DND-41 (cell line): ENCODE results near the gene LRRC15.

Experiments used
- ATAC-seq: fragments of 200-7000 bp; cut with Tn5 transposase; 3 replicates; pipeline ENCODE4 v1.9.1; 2021; ENCODE audit warnings: low read depth; ENCODE audit not compliant: insufficient read depth
- DNase-seq: peaks from one replicate; pipeline ENCODE4 v3.0.0-alpha.2; 2020
- H2AFZ ChIP-seq: 2 replicates; pipeline ENCODE4 v1.6.0; 2012; ENCODE audit warnings: low read depth, low read length
- H3K27ac ChIP-seq: 2 replicates; pipeline ENCODE4 v1.5.1; 2012; ENCODE audit warnings: low read length, inconsistent platforms
- H3K27me3 ChIP-seq: fragments of 200-600 bp; sonication (generic); 2 replicates; pipeline ENCODE4 v1.6.0; 2012; ENCODE audit warnings: low read length, mild to moderate bottlenecking, inconsistent platforms; ENCODE audit not compliant: insufficient read depth, poor library complexity
- H3K36me3 ChIP-seq: 2 replicates; pipeline ENCODE4 v1.5.1; 2012; ENCODE audit warnings: low read length, inconsistent platforms; ENCODE audit not compliant: insufficient read depth
- H3K4me1 ChIP-seq: 2 replicates; pipeline ENCODE4 v1.5.1; 2012; ENCODE audit warnings: mild to moderate bottlenecking, low read length; ENCODE audit not compliant: insufficient read depth
- H3K4me2 ChIP-seq: 2 replicates; pipeline ENCODE4 v1.6.0; 2012; ENCODE audit warnings: mild to moderate bottlenecking, moderate library complexity, low read length, inconsistent platforms; ENCODE audit not compliant: insufficient read depth
- H3K4me3 ChIP-seq, 2 experiments: fragments of 200-600 bp in 1 of 2; shearing (Covaris generic) in 1 of 2; 2 replicates each; pipeline ENCODE4 v1.5.1; 2012 to 2016; ENCODE audit warnings: inconsistent platforms in 2 of 2, low read length in 2 of 2, mild to moderate bottlenecking in 2 of 2, low read depth in 1 of 2, moderate library complexity in 1 of 2
- H3K79me2 ChIP-seq: 2 replicates; pipeline ENCODE4 v1.6.0; 2012; ENCODE audit warnings: low read length, inconsistent platforms; ENCODE audit not compliant: insufficient read depth
- H3K9ac ChIP-seq: 2 replicates; pipeline ENCODE4 v1.6.0; 2012; ENCODE audit warnings: low read depth, mild to moderate bottlenecking, inconsistent platforms, low read length, moderate library complexity
- H3K9me3 ChIP-seq: 2 replicates; pipeline ENCODE4 v1.5.1; 2012; ENCODE audit warnings: low read length, moderate library complexity, mild to moderate bottlenecking, inconsistent platforms; ENCODE audit not compliant: insufficient read depth, severe bottlenecking
- H4K20me1 ChIP-seq: 2 replicates; pipeline ENCODE4 v1.6.0; 2012; ENCODE audit warnings: low read length; ENCODE audit not compliant: insufficient read depth
- CTCF ChIP-seq: IDR thresholded peaks from 2 replicates; pipeline ENCODE4 v1.5.1; 2012; ENCODE audit warnings: borderline replicate concordance, low read length, moderate library complexity, mild to moderate bottlenecking; ENCODE audit not compliant: poor library complexity, severe bottlenecking; ENCODE audit errors: extremely low read depth
- EZH2 ChIP-seq: IDR thresholded peaks from 3 replicates; pipeline ENCODE4 v1.6.1; 2012; ENCODE audit warnings: borderline replicate concordance, low read depth, mild to moderate bottlenecking, moderate library complexity, low read length, inconsistent platforms; ENCODE audit not compliant: severe bottlenecking

LRRC15 gene

GRCh38 chr3:194351952-194352536 is 17.5 kb downstream of the LRRC15 start:
- ATAC-seq (no peak), DNase-seq (no peak)
- TF ChIP-seq CTCF (no peak), EZH2 (no peak)
- Histone ChIP-seq H3K9ac (no peak overlapping the region), H3K4me2 (no peak overlapping the region), H3K4me1 (peaks cover 25% of the 10 kb centered on the region), H3K79me2 (no peaks in the 10 kb centered on the region), H3K27ac (no peak overlapping the region), H3K9me3 (no peaks in the 10 kb centered on the region), H2AFZ (no peak overlapping the region), H3K36me3 (no peaks in the 10 kb centered on the region), H4K20me1 (no peaks in the 10 kb centered on the region), H3K27me3 (no peaks in the 10 kb centered on the region), H3K4me3 (no peak overlapping the region)

GRCh38 chr3:194351080-194351672 is 18.4 kb downstream of the LRRC15 start, which contains the start of gene CPN2:
CPN2 (minus strand) TSS chr3:194351328; CDS start chr3:194342702, 8,626 bp downstream.
- Histone ChIP-seq H3K27me3 (no peaks in the 10 kb centered on the region), H3K36me3 (no peaks in the 10 kb centered on the region), H3K4me3 (no peak within 1 kb of the TSS), H3K9me3 (no peaks in the 10 kb centered on the region), H4K20me1 (no peaks in the 10 kb centered on the region), H3K4me2 (no peak within 1 kb of the TSS), H3K9ac (no peak within 1 kb of the TSS), H2AFZ (no peak within 1 kb of the TSS), H3K27ac (no peak within 1 kb of the TSS), H3K79me2 (no peaks in the 10 kb centered on the region), H3K4me1 (peaks cover 24% of the 10 kb centered on the region)
- TF ChIP-seq CTCF: no peak
- TF ChIP-seq EZH2: no peak
- ATAC-seq: no peak
- DNase-seq: no peak

GRCh38 chr3:194350726-194351071 is 18.8 kb downstream of the LRRC15 start:
- Histone ChIP-seq H4K20me1 (no peaks in the 10 kb centered on the region), H3K27ac (no peak overlapping the region), H3K79me2 (no peaks in the 10 kb centered on the region), H3K4me3 (no peak overlapping the region), H3K27me3 (no peaks in the 10 kb centered on the region), H3K4me1 (peaks cover 19% of the 10 kb centered on the region), H3K9ac (no peak overlapping the region), H3K36me3 (no peaks in the 10 kb centered on the region), H2AFZ (no peak overlapping the region), H3K9me3 (no peaks in the 10 kb centered on the region), H3K4me2 (no peak overlapping the region)
- TF ChIP-seq EZH2 (no peak), CTCF (no peak)
- ATAC-seq: no peak
- DNase-seq: no peak
